ENCODE data around the gene EPS8L3. TPM values are rescaled to one million over a fixed set of nuclear protein-coding genes. Genes with fewer than 3 reads are reported as not detected.

Gene EPS8L3
- total RNA-seq, 1 experiment from 2014 or later = 0.17 TPM

- no peaks in the 10 kb centered on the region for H3K9me3 Mint-ChIP-seq
- CTCF ChIA-PET = interaction anchor here (0.8 to 17.4 kb wide), 4 partner anchors 128 to 223 kb away, joined by 3 to 341 read pairs (median 96); partner anchors contain the start of gene AHCYL1
- POLR2A ChIA-PET = no interaction called here
- peak; percentile 4 for DNase-seq (ENCODE audit: low spot score)
- no peak for ATAC-seq
- H3K27me3 Mint-ChIP-seq (ENCODE audit: low read depth) = peaks cover 7% of the 10 kb centered on the region
- peaks cover 2% of the 10 kb centered on the region for H3K4me1 Mint-ChIP-seq
- TF ChIP-seq AR (CRISPR knock-in tag; IDR thresholded peaks at IDR 0.05) = no peak
- no peak for TF ChIP-seq ZNF263 (CRISPR knock-in tag; IDR thresholded peaks at IDR 0.05; ENCODE audit: low read depth)
- TF ChIP-seq CREM (CRISPR knock-in tag; IDR thresholded peaks at IDR 0.05) = no peak
- no peak for TF ChIP-seq ATF6 (CRISPR knock-in tag; IDR thresholded peaks at IDR 0.05)
- no peak for TF ChIP-seq OVOL2 (CRISPR knock-in tag; IDR thresholded peaks at IDR 0.05; ENCODE audit: borderline replicate concordance)
- no peak for TF ChIP-seq ELF4 (CRISPR knock-in tag; IDR thresholded peaks at IDR 0.05; ENCODE audit: low read depth)
- TF ChIP-seq ZNF671 (CRISPR knock-in tag; IDR thresholded peaks at IDR 0.05) = no peak
- no peak for TF ChIP-seq E2F5 (CRISPR knock-in tag; IDR thresholded peaks at IDR 0.05)
- TF ChIP-seq ZNF317 (CRISPR knock-in tag; IDR thresholded peaks at IDR 0.05; ENCODE audit: borderline replicate concordance, low read depth) = no peak
- no peak for TF ChIP-seq FOXJ3 (CRISPR knock-in tag; IDR thresholded peaks at IDR 0.05; ENCODE audit: borderline replicate concordance)
- no peak for TF ChIP-seq ZNF232 (CRISPR knock-in tag; IDR thresholded peaks at IDR 0.05)
- no peak for TF ChIP-seq TEAD4 (CRISPR knock-in tag; IDR thresholded peaks at IDR 0.05)
- no peak for TF ChIP-seq FOXP1 (CRISPR knock-in tag; IDR thresholded peaks at IDR 0.05; ENCODE audit: borderline replicate concordance)
- TF ChIP-seq ZNF219 (CRISPR knock-in tag; IDR thresholded peaks at IDR 0.05; ENCODE audit: borderline replicate concordance) = no peak
- TF ChIP-seq ZNF281 (CRISPR knock-in tag; IDR thresholded peaks at IDR 0.05) = no peak
- no peaks in the 10 kb centered on the region for H3K36me3 Mint-ChIP-seq
- no peak overlapping the region for H3K4me3 Mint-ChIP-seq
- H3K27ac Mint-ChIP-seq = no peak overlapping the region; the same call in 1 of the 2 replicates
Measured at GRCh38 chr1:109769330-109770078, 5.8 kb upstream of the EPS8L3 start.

GRCh38 chr1:109768820-109769219 is 5.1 kb upstream of the EPS8L3 start:
- no peak overlapping the region for H3K4me3 Mint-ChIP-seq
- CTCF ChIA-PET = interaction anchor here (0.8 to 11.6 kb wide), 2 partner anchors 128 to 155 kb away, joined by 3 to 188 read pairs; no protein-coding TSS in a partner anchor
- no peak overlapping the region for H3K27ac Mint-ChIP-seq
- ATAC-seq = no peak
- H3K9me3 Mint-ChIP-seq = no peaks in the 10 kb centered on the region
- H3K4me1 Mint-ChIP-seq = peaks cover 1% of the 10 kb centered on the region
- peaks cover 7% of the 10 kb centered on the region for H3K27me3 Mint-ChIP-seq (ENCODE audit: low read depth)
- H3K36me3 Mint-ChIP-seq = no peaks in the 10 kb centered on the region
- POLR2A ChIA-PET = no interaction called here
- peak; percentile 2 for DNase-seq (ENCODE audit: low spot score)
- TF ChIP-seq ARID4B (CRISPR knock-in tag; IDR thresholded peaks at IDR 0.05; ENCODE audit: borderline replicate concordance) (no peak), FOXK1 (CRISPR knock-in tag; IDR thresholded peaks at IDR 0.05) (no peak), MLX (CRISPR knock-in tag; IDR thresholded peaks at IDR 0.05) (no peak), E2F4 (CRISPR knock-in tag; IDR thresholded peaks at IDR 0.05; ENCODE audit: borderline replicate concordance, low read depth) (no peak)
